GM21529 (cell line): ENCODE results near the gene MDH1B.
"Not testable (repeated sequence)": the region's sequence is repeated elsewhere in the genome, so short reads cannot be mapped to it uniquely, and the experiment has no call there.

ENCODE experiments used
- ATAC-seq: cut with Tn5 transposase; IDR thresholded peaks from one replicate; pipeline ENCODE4 v1.9.1; 2021; ENCODE audit not compliant: unreplicated experiment

MDH1B gene

GRCh38 chr2:206765242-206766056 is at the start of gene MDH1B, which contains the start of gene FASTKD2:
TSS of gene MDH1B (minus strand) at chr2:206765328. CDS start at chr2:206765271, 57 bp downstream.
TSS of gene FASTKD2 (plus strand) at chr2:206765606. CDS start at chr2:206766694, 1,088 bp downstream.
- peak; percentile 93 for ATAC-seq

GRCh38 chr2:206814498-206814897 is 49.4 kb upstream of the MDH1B start:
- no peak for ATAC-seq

GRCh38 chr2:206812471-206812870 is 47.3 kb upstream of the MDH1B start:
- ATAC-seq = not testable (repeated sequence)

- ATAC-seq = not testable (repeated sequence)
Measured at GRCh38 chr2:206807624-206808023, 42.5 kb upstream of the MDH1B start.

- no peak for ATAC-seq
Measured at GRCh38 chr2:206805887-206806607, 40.9 kb upstream of the MDH1B start.

GRCh38 chr2:206804326-206804725 is 39.2 kb upstream of the MDH1B start:
- no peak for ATAC-seq

GRCh38 chr2:206802654-206803514 is 37.8 kb upstream of the MDH1B start:
- no peak for ATAC-seq

GRCh38 chr2:206801418-206802189 is 36.5 kb upstream of the MDH1B start:
- no peak for ATAC-seq

GRCh38 chr2:206800506-206801417 is 35.6 kb upstream of the MDH1B start:
- peak; percentile 76 for ATAC-seq

GRCh38 chr2:206799083-206799482 is 34.0 kb upstream of the MDH1B start:
- ATAC-seq = no peak

- ATAC-seq = peak; percentile 51
Measured at GRCh38 chr2:206798000-206798399, 32.9 kb upstream of the MDH1B start.

GRCh38 chr2:206797376-206797775 is 32.2 kb upstream of the MDH1B start:
- ATAC-seq = no peak

GRCh38 chr2:206792645-206793044 is 27.5 kb upstream of the MDH1B start:
- ATAC-seq = no peak

GRCh38 chr2:206790311-206790935 is 25.3 kb upstream of the MDH1B start:
- ATAC-seq = no peak

- ATAC-seq = no peak
Measured at GRCh38 chr2:206784559-206785353, 19.6 kb upstream of the MDH1B start.

- ATAC-seq = no peak
Measured at GRCh38 chr2:206783718-206784117, 18.6 kb upstream of the MDH1B start.

GRCh38 chr2:206780671-206781070 is 15.5 kb upstream of the MDH1B start:
- no peak for ATAC-seq

- ATAC-seq = no peak
Measured at GRCh38 chr2:206776432-206776831, 11.3 kb upstream of the MDH1B start.
